GDM1 (cell line): ENCODE measurements around the gene TMTC4.
"Not testable (repeated sequence)": the region's sequence is repeated elsewhere in the genome, so short reads cannot be mapped to it uniquely, and the experiment has no call there.

Experiments used
- DNase-seq: peaks from one replicate; lab custom pipeline; 2025; lab: John Stamatoyannopoulos, UW

The TMTC4 gene, protein sequence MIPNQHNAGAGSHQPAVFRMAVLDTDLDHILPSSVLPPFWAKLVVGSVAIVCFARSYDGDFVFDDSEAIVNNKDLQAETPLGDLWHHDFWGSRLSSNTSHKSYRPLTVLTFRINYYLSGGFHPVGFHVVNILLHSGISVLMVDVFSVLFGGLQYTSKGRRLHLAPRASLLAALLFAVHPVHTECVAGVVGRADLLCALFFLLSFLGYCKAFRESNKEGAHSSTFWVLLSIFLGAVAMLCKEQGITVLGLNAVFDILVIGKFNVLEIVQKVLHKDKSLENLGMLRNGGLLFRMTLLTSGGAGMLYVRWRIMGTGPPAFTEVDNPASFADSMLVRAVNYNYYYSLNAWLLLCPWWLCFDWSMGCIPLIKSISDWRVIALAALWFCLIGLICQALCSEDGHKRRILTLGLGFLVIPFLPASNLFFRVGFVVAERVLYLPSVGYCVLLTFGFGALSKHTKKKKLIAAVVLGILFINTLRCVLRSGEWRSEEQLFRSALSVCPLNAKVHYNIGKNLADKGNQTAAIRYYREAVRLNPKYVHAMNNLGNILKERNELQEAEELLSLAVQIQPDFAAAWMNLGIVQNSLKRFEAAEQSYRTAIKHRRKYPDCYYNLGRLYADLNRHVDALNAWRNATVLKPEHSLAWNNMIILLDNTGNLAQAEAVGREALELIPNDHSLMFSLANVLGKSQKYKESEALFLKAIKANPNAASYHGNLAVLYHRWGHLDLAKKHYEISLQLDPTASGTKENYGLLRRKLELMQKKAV

DNA sequence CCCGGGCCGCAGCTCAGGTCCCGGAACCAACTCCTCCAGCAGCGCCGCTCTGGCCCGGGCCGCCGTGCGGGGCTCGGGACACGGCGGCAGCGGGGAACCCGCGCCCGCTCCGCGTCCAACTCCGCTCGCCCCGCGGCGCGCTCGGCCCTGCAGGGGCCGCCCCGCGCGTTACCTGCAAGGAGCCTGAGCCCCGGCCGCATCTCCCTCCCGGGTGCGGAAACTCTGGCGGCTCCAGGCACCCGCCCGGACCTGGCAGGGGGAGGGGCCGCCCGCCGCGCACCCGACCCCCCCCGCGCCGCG, at the start of gene TMTC4:
TMTC4 (minus strand) TSS at position 224 of the 300 bp plus-strand sequence. CDS start 4,433 bp downstream, outside the sequence.
- no peak for DNase-seq

DNA sequence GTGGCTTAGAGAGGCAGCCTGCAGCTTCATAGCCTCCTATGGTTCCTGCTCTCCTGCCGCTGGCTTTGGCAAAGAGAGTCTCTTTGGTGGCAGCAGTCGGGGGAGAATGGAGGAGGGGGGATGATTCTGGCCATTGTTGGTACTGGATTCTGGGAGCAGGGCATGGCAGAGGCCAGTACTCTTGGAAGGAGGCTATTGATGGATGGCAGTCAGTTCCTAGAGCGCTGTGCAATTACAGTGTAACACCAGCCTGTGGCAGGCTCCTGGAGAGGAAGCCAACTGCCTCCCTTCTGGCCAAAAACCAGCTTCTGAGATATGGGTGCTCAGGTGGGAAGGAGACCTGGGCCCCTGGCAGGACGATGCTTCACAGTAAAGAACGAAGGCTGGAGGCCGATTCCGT, 47.9 kb upstream of the TMTC4 start:
- DNase-seq, result no peak

DNA sequence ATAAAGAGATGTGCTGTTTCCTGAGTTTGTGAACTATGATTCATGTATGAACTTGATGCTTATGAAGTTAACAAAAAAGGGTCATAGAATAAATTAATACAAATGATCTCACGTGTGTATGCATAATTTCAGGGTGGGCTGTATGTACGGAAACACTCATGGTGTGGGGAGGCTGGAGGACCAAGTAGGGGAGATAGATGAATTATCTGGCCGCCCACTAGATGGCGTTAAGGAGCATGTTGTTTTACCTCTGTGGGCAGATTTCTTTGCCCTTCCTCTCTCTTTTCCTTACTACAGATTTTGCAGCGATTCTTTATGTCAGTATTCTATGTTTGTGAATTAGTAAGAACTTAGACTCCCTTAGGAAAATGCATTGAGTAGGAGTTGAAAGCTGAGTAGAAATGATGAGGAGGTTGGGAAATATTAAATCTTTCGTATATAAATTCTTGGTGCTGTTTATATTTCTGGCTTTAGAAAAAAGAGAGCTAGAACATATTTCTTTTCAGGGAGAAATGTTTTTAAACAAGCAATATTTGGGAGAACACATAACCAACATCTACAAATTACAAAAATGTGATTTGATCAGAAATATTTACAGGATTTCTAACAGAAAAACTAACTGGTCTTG, 47.4 kb upstream of the TMTC4 start:
- no peak for DNase-seq

DNA sequence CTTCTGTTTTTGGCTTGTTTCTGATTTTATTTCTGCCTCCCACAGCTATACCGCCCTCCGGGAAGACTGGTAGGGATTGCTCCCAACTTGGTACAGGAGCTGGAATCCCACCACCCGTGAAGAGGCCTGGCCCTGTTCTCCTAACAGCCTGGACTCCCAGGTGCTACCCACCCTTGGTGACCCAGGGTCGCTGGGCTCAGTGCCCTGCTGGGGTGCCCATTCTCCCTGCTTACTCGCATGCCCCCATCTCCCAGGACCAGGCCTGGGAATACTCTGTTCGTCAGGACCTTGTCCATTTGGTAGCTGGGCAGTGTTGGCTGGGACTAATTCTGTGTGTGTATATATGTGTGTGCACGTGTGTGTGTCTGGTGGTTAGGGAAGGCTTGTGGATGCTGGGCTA, 41.0 kb upstream of the TMTC4 start:
- DNase-seq, result no peak

DNA sequence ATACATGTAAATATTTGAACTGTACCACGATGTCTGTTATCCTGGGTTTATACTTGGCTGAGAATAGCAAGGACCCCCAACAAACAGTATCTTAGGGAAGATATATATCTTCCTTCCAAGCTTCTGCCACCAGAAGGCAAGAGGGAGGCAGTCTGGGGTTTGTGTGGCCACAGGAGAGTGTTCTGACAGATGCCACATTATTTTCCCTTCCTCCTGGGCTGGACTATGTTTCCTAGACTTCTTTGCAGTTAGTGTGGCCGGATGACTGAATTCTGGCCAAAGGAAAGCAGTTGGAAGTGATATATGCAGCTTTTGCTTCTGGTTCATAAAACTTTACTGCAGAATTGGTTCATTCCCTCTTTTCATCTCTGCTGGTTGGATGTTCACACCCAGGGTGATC, 39.9 kb upstream of the TMTC4 start:
- DNase-seq, result no peak

DNA sequence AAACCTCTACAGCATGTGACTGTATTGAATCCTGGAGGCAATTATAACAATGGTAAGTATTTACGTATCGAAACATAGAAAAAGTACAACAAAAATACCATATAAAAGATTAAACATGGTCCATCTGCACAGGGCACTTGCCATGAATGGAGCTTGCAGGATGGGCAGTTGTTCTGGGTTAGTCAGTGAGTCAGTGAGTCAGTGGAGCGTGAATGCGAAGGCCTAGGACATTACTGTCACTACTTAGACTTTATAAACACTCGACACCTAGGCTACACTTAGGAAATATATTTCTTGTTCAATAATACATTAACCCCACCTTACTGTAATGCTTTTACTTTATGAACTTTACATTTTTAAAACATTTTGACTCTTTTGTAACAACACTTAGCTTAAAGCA, 35.6 kb upstream of the TMTC4 start:
- DNase-seq, result no peak

DNA sequence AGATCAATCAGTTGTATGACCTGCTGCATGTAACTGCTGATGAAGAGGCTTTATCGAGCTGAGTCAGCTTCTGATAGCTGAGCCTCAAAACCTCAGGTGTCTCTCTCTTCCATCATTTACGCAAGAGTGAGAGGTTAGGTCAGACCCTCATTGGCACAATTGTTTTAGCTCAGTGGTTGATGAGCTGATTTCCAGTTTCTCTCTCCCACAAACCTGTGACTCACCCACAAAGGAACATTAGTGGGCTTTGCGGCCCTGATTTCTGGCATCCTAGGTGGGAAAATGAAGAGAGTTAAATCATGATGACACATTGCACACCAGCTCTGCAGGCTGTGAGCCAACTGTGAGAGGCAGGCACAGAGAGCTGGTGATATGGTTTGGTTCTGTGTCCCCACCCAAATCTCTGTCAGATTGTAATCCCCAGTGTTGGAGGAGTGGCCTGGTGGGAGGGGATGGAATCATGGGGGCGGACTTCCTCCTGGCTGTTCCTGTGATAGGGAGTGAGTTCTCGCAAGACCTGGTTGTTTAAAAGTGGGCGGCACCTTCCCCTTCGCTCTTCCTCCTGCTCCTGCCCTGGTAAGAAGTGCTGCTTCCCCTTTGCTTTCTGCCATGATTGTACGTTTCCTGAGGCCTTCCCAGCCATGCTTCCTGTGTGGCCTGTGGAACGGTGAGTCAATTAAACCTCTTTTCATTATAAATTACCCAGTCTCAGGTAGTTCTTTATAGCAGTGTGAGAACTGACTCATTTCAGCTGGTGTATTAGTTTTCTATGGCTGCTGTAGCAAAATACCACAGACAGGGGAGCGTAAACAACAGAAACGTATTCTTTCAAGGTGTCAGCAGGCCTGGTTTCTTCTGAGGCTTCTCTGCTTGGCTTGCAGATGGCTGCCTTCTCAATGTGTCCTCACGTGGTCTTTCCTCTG, 33.5 kb upstream of the TMTC4 start:
- peak; percentile 27 for DNase-seq

DNA sequence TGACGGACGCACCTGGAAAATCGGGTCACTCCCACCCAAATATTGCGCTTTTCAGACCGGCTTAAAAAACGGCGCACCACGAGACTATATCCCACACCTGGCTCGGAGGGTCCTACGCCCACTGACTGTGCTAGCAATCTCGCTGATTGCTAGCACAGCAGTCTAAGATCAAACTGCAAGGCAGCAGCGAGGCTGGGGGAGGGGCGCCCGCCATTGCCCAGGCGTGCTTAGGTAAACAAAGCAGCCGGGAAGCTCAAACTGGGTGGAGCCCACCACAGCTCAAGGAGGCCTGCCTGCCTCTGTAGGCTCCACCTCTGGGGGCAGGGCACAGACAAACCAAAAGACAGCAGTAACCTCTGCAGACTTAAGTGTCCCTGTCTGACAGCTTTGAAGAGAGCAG, 23.7 kb upstream of the TMTC4 start:
- DNase-seq, result not testable (repeated sequence)

DNA sequence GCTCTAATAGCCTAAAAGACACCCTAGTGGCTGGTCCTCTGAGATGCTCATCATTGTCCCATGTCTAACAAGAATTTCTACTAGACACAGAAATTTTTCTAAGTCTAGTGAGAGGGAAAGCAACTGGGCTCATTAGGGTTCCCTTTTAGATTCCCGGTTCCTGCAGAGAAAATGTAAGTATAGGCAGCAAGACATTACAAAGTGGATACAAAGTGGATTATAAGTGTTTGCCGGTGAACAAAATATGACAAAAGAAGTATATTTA, 20.8 kb upstream of the TMTC4 start:
- no peak for DNase-seq

DNA sequence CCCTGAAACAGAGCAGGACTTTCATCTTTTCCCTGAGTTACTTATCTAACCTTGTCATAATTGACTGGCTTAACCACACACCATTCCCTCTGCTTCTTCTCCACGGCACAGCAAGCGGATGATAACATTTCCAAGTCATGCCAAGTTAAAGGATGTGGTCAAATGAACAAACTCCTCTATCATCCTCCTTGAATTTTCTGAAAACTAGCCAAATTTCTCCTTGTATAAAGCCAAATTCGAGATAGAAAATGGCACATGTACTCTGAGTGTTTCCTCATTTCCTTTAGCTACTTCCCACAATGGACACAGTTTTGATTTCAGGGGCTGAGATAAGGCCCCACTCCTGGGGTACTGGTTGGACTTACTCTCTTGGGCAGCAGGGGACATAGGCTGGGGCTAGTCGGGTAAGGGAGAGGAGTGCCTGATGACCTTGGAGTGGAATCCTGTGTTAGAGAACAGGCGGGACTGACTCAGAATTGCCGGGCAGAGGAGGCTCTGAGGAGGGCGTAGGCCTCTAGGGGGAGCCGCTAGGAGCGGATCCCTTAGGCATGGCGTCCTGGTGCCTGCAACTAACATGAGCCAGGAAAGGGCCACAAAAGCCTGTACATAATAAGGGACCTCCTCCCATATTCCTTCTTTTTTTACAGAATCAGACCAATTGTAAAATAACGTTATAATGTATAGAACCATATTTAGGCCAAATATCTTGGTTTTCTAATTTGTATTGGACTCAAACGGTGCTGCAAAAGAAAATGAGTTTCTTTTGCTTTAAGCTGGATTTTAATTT, 20.3 kb upstream of the TMTC4 start:
- no peak for DNase-seq

DNA sequence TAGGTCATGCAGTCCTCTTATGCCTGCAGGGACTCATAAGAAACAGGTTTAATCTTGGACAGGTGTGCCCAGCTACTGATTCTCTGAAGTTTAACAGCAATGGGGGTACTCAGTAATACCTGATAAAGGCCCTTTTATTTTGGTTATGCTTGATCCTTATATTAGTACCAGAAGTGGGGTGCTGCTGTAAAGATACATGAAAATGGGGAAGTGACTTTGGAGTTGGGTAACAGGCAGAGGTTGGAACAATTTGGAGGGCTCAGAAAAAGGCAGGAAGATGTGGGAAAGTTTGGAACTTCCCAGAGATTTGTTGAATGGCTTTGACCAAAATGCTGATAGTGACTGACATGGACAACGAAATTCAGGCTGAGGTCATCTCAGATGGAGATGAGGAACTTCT, 14.6 kb upstream of the TMTC4 start:
- no peak for DNase-seq

DNA sequence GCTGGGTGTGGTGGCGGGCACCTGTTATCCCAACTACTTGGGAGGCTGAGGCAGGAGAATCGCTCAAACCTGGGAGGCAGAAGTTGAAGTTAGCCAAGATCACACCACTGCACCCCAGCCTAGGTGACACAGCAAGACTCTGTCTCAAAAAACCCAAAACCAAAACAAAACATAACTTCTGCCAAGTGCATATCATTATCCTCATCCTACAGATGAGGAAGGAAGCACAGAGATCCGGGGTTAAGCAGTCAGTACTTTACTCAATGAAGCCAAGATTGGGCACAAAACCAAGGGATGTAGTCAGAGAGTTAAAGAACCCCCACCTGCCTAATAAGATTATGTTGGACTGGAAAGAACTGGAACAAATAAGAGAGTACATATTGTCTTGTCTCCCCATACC, 5.5 kb upstream of the TMTC4 start:
- peak; percentile 61 for DNase-seq

DNA sequence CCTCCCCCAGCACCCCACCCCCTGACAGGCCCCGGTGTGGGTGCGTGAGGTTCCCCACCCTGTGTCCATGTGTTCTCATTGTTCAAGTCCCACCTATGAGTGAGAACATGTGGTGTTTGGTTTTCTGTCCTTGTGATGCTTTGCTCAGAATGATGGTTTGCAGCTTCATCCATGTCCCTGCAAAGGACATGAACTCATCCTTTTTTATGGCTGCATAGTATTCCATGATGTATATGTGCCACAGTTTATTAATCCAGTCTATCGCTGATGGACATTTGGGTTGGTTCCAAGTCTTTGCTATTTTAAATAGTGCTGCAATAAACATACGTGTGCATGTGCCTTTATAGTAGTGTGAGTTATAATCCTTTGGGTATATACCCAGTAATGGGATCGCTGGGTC, 2.5 kb upstream of the TMTC4 start:
- DNase-seq, result not testable (repeated sequence)

DNA sequence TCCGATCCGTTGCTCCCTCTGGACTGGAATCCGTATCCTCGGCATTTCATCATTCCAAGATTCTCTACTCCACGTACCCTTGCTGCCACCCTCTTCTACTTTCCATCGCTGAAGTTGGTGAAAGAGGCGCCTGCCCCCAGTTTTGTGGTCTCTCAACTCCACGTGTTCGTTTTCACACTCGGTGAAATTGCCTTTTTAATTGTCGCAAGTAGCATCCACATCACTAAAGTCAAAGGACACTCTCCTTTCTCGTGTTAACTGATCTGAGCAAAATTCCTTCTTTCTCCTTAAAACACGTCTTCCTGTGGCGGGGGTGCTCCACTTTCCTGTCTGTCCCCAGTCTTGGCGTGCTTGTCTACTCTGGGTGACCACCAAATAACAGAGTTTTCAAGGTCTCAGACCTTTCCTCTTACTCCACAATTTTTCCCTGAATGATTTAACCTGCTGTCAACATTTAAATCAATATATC, 1.1 kb upstream of the TMTC4 start:
- DNase-seq, result no peak

DNA sequence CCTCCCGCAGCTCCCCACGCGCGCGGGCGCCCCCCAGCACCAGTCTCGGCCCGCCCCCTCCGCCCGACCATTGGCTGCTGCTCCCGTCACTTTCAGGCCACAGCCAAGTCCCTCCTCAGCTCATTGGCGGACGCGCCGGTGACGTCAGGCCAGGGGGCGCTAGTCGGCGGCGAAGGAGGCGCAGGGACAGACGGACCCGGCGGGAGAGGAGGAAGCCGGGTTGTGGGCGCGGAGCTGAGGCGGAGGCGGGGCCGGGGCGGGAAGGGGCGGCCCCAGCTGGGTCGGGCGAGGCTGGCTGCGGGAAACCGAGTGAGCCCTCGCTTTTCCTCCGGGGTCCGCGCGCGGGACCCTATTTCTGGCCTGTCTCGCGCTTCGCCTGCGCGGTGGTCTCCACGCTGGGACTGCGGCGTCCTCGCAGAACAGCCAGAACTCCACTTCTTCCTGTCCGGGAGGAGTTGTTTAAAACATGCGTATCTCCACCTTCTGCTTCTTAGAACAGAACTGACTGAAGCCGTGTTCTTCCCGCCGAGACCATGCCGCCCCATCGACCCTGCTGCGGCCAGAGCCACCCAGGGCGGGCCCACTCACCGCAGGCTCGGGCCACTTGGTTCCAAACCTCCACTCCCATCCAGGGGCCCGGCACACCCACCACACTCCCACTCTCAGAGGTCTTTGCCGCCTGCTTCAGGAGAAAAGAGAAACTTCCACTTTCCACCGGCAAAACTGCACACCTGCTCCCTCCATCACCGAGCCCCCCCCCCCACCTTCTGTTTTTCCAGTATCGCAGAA, 471 bp upstream of the TMTC4 start:
- peak; percentile 99 for DNase-seq

DNA sequence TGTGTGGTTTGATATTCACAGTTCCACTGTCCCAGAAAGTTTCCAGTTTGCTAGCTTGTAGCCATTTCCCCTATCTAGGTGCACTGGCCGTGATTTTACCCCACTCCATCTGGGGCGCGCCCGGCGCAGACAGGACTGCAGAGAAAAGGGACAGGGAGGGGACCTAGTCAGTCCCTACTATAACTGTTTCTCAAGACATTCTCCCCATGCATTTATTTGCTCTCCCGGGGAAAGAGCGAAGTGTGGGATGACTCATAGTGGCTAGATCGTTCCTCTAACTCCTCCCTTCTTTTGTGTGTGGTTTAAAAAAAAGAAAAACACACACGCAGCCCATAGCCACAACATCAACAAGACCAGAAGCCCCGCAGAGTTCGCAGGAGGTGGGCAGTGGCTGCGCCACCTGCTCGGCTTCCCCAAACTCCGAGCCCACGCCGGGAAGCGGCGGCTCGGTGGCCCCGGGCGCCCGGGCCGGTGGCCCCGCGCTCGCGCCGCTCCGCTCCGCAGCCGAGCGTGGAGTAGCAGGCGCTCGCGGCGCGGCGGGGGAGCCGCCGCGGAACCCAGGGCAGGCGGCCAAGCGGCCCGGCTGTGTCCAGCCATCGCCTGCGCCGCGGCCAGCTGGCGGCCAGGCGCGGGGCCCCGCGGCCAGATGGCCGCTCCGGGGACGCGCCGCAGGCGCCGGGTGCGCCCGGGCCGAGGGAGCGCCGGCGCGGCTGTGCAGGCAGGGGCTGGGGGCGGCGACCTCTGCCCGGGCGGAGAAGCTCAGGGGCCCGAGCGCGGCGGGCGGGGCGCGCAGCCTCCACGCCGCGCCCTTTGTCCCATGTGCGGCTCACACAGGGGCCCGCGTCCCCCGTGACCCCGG, 653 bp downstream of the TMTC4 start:
- peak; percentile 60 for DNase-seq

DNA sequence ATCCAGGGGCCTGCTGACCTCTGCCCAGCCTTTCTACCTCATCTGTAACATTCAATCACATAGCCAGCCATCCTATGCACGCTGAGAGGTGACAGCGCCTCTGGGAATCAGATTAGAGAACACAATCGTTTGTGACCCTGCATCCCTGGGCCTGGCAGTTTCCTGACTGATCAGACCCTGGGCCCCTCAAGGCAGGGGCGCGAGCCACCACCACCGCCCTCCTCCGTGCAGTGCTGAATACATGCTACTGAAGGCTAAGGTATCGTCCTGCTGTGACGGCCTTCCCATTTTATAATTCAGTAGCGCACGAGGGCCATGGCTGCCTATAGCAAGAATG, 1.3 kb downstream of the TMTC4 start:
- no peak for DNase-seq

DNA sequence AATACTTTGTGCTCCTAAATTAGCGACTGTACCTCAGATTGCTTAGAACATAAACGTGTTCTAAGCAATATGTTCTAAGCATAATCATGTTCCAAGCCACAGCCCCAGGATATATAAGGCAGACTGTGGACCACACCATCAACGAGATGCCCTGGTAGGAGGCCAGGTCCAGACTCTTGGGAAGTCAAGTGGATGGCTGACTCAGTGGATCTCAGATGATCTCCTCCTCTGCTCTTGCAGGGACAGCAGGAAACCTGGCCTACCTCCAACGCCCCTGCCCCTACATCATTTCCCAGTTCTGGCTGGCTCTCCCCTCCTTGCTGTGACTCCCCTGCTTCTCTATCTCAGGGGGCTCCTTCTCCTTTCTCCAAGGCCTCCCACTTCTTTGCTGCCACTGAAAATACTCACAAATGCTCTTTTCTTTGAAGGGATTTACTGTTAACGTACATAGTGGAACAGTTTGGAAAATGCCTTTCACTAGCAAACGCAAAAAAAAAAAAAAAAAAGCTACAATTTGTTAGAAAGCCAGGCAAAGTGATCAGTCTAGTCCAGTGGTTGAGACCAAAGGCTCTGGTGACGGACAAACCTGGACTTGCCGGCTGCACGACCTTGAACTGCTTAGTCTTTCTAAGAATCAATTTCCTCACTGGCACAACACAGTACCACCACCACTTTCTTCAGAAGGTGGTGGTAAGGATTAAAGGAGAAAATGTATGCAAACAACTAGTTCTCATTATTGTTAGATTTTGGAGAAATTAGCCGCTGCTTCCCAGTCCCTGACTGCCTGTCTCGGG, 3.0 kb downstream of the TMTC4 start:
- no peak for DNase-seq

DNA sequence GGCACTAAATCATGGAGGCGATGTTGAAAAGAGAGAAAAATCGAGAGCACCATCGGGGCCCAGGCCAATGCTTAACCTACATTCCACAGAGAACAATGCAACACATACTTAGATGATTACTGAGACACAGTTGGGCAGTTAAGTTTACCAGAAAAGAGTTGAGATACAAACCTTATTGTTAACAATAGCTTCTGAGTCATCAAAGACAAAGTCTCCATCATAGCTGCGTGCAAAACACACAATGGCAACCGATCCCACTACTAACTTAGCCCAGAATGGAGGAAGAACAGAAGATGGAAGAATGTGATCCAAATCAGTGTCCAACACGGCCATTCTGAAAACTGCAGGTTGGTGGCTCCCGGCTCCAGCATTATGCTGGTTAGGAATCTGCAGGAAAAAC, 6.2 kb downstream of the TMTC4 start:
- no peak for DNase-seq
